ENCODE measurements around the gene IFT172. TPM values are rescaled to one million over a fixed set of nuclear protein-coding genes. Genes with fewer than 3 reads are reported as not detected.

IFT172 gene
- total RNA-seq, 4 donors from 2014 or later = 3.1 to 16.8 (median 8.6) TPM

DNA sequence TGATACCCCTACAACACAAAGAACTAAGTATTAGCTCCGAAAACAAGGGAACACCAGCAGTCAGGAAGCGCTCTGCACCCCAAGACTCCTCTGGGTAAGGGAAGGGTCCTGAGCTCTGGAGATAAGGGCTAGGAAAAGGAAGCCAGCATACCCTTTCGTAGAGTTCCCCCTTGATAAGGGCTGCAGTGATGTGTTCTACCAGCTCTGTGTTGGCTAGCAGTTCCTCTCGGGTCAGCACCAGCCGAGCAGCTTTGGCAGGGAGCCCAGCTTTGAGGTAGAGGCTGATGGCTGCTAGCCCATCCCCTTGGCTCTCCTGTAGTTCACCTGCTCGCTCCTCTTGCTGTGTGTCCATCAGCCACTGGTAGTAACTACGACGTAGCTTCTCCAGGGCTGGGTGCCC is 28.4 kb downstream of the IFT172 start:
- no peaks in the 10 kb centered on the region for H3K27me3 ChIP-seq
- in situ Hi-C loops (cut with MboI; ENCODE audit: low sequenced_read_pairs in 4 of 4) (loop anchor here in 1 of 4 donors (25.0 kb wide), 1 partner anchor 176 kb away; the partner anchor contains the start of genes CCDC121 and GPN1), intact Hi-C loops (cut with DNase I; ENCODE audit: low total_unique reads) (loop anchor here (10.0 kb wide), 1 partner anchor 64 kb away; no protein-coding TSS in a partner anchor)
- no peaks in the 10 kb centered on the region for H3K4me1 ChIP-seq
- DNase-seq (peak in 1 of 2 donors; percentile 40), ATAC-seq (no peak)
- no peak overlapping the region for H3K27ac ChIP-seq
- no peaks in the 10 kb centered on the region for H3K9me3 ChIP-seq
- TF ChIP-seq POLR2A (IDR thresholded peaks at IDR 0.05) = no peak
- TF ChIP-seq, protein P1, sequence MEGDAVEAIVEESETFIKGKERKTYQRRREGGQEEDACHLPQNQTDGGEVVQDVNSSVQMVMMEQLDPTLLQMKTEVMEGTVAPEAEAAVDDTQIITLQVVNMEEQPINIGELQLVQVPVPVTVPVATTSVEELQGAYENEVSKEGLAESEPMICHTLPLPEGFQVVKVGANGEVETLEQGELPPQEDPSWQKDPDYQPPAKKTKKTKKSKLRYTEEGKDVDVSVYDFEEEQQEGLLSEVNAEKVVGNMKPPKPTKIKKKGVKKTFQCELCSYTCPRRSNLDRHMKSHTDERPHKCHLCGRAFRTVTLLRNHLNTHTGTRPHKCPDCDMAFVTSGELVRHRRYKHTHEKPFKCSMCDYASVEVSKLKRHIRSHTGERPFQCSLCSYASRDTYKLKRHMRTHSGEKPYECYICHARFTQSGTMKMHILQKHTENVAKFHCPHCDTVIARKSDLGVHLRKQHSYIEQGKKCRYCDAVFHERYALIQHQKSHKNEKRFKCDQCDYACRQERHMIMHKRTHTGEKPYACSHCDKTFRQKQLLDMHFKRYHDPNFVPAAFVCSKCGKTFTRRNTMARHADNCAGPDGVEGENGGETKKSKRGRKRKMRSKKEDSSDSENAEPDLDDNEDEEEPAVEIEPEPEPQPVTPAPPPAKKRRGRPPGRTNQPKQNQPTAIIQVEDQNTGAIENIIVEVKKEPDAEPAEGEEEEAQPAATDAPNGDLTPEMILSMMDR (IDR thresholded peaks at IDR 0.05 in 4 of 5, conservative IDR thresholded peaks at IDR 0.05 in 1 of 5) = no peak
- H3K4me3 ChIP-seq = no peak overlapping the region
- H3K36me3 ChIP-seq = peaks cover 0 to 43% of the 10 kb centered on the region in 2 donors

- peaks cover 0 to 74% of the 10 kb centered on the region in 2 donors for H3K36me3 ChIP-seq
- no peak for TF ChIP-seq POLR2A (IDR thresholded peaks at IDR 0.05)
- TF ChIP-seq, protein P1 (IDR thresholded peaks at IDR 0.05 in 4 of 5, conservative IDR thresholded peaks at IDR 0.05 in 1 of 5) = no peak
- ATAC-seq (no peak), DNase-seq (no peak)
- no peak overlapping the region for H3K4me3 ChIP-seq
- no peak overlapping the region for H3K27ac ChIP-seq
- in situ Hi-C loops (cut with MboI; ENCODE audit: low sequenced_read_pairs in 4 of 4) (loop anchor here in 1 of 4 donors (25.0 kb wide), 1 partner anchor 183 kb away; the partner anchor contains the start of genes CCDC121 and GPN1), intact Hi-C loops (cut with DNase I; ENCODE audit: low total_unique reads) (no loop called here)
- no peaks in the 10 kb centered on the region for H3K9me3 ChIP-seq
- no peaks in the 10 kb centered on the region for H3K4me1 ChIP-seq
- no peaks in the 10 kb centered on the region for H3K27me3 ChIP-seq
Observed at GRCh38 chr2:27453968-27454367, 35.6 kb downstream of the IFT172 start.

GRCh38 chr2:27451095-27451494 is 38.4 kb downstream of the IFT172 start:
- in situ Hi-C loops (cut with MboI; ENCODE audit: low sequenced_read_pairs in 4 of 4) = loop anchor here in 1 of 4 donors (25.0 kb wide), 1 partner anchor 186 kb away; the partner anchor contains the start of genes CCDC121 and GPN1
- no peak for ATAC-seq
- Histone ChIP-seq H3K4me1 (no peaks in the 10 kb centered on the region), H3K9me3 (no peaks in the 10 kb centered on the region), H3K27me3 (no peaks in the 10 kb centered on the region), H3K27ac (no peak overlapping the region), H3K36me3 (peaks cover 0 to 70% of the 10 kb centered on the region in 2 donors), H3K4me3 (no peak overlapping the region)
- DNase-seq = no peak
- no peak for TF ChIP-seq POLR2A (IDR thresholded peaks at IDR 0.05)
- TF ChIP-seq, protein P1 (IDR thresholded peaks at IDR 0.05 in 4 of 5, conservative IDR thresholded peaks at IDR 0.05 in 1 of 5) = no peak
- intact Hi-C loops (cut with DNase I; ENCODE audit: low total_unique reads) = no loop called here

DNA sequence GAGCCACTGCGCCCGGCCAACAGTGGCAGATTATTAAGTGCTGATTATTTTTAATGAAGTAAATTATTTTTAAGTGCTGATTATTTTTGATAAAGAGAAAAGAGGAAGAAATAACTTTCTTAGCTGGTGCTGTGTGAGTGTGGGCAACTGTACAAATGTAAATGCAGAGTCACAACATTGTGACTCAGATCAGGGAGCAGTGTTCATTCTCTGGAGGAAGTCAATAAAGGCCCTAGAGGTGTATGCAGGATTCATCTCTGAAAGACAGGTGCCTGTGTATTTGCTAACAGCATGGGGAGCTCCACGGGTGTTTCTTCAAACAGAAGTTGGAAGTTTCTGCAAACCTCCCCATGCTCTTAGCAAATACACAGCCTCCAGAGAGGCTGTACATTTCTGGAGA is 41.2 kb downstream of the IFT172 start:
- no peaks in the 10 kb centered on the region for H3K9me3 ChIP-seq
- no peak overlapping the region for H3K4me3 ChIP-seq
- no peak for TF ChIP-seq POLR2A (IDR thresholded peaks at IDR 0.05)
- TF ChIP-seq, protein P1 (IDR thresholded peaks at IDR 0.05 in 4 of 5, conservative IDR thresholded peaks at IDR 0.05 in 1 of 5) = no peak
- no peaks in the 10 kb centered on the region for H3K4me1 ChIP-seq
- H3K27me3 ChIP-seq = no peaks in the 10 kb centered on the region
- no peak overlapping the region for H3K27ac ChIP-seq
- H3K36me3 ChIP-seq = peaks cover 0 to 45% of the 10 kb centered on the region in 2 donors
- no peak for ATAC-seq
- in situ Hi-C loops (cut with MboI; ENCODE audit: low sequenced_read_pairs in 4 of 4) = no loop called here
- no peak for DNase-seq
- intact Hi-C loops (cut with DNase I; ENCODE audit: low total_unique reads) = no loop called here

- Histone ChIP-seq H3K36me3 (peaks cover 0 to 43% of the 10 kb centered on the region in 2 donors), H3K9me3 (no peaks in the 10 kb centered on the region), H3K4me3 (no peak overlapping the region), H3K4me1 (peaks cover 4 to 5% of the 10 kb centered on the region in 2 donors), H3K27me3 (no peaks in the 10 kb centered on the region), H3K27ac (no peak overlapping the region)
- in situ Hi-C loops (cut with MboI; ENCODE audit: low sequenced_read_pairs in 4 of 4) (no loop called here), intact Hi-C loops (cut with DNase I; ENCODE audit: low total_unique reads) (no loop called here)
- TF ChIP-seq, protein P1 (IDR thresholded peaks at IDR 0.05 in 4 of 5, conservative IDR thresholded peaks at IDR 0.05 in 1 of 5) = no peak
- no peak for TF ChIP-seq POLR2A (IDR thresholded peaks at IDR 0.05)
- no peak for ATAC-seq
- DNase-seq = peak in 1 of 2 donors; percentile 40
Observed at GRCh38 chr2:27446057-27446456, 43.5 kb downstream of the IFT172 start.
